HEK293 (cell line): ENCODE results near the gene ZFAND3.

Experiments used
- CTCF ChIA-PET: fragments of 350-600 bp; formaldehyde crosslinking; extraction: SDS; loops from one replicate; lab custom pipeline; 2021; ENCODE audit warnings: antibody characterized with exemption; lab: Yijun Ruan, JAX
- POLR2A ChIA-PET: fragments of 300-600 bp; formaldehyde crosslinking; extraction: SDS; loops from one replicate; lab custom pipeline; 2020; ENCODE audit warnings: antibody characterized with exemption, inconsistent platforms; lab: Yijun Ruan, JAX
- H3K27ac ChIP-seq: fragments of 200-500 bp; sonication (Bioruptor generic); 2 replicates; pipeline ENCODE4 v1.5.1; 2014; ENCODE audit warnings: low read depth, low read length, control low read depth, inconsistent platforms; ENCODE audit errors: extremely low read depth
- H3K36me3 ChIP-seq, 2 experiments: fragments of 200-500 bp in 1 of 2; sonication (Bioruptor generic) in 1 of 2; 1 replicate in 1 of 2; 2 replicates in 1 of 2; pipeline ENCODE4 v1.5.1; 2014 to 2017; ENCODE audit warnings: inconsistent platforms in 2 of 2, low read length in 2 of 2; ENCODE audit not compliant: control insufficient read depth in 2 of 2, insufficient read depth in 1 of 2
- H3K4me1 ChIP-seq: fragments of 200-500 bp; sonication (Bioruptor generic); 2 replicates; pipeline ENCODE4 v1.5.1; 2014; ENCODE audit warnings: mild to moderate bottlenecking, low read length, inconsistent platforms; ENCODE audit not compliant: control insufficient read depth, insufficient read depth
- H3K4me3 ChIP-seq: 2 replicates; pipeline ENCODE4 v1.5.1; 2011; ENCODE audit warnings: low read depth, mild to moderate bottlenecking, control low read depth, low read length, moderate library complexity
- H3K9me3 ChIP-seq: fragments of 200-500 bp; sonication (Bioruptor generic); 2 replicates; pipeline ENCODE4 v1.5.1; 2014; ENCODE audit warnings: low read depth, low read length, inconsistent platforms; ENCODE audit not compliant: control insufficient read depth, insufficient read depth
- BCL6B ChIP-seq: fragments of 450-650 bp; formaldehyde crosslinking; IDR thresholded peaks from 2 replicates; pipeline ENCODE4 v1.5.1; 2017; ENCODE audit warnings: missing biosample characterization, missing genetic modification characterization
- CTCF ChIP-seq: fragments of 450-650 bp; formaldehyde crosslinking; IDR thresholded peaks from 2 replicates; pipeline ENCODE4 v1.5.1; 2016; ENCODE audit warnings: missing biosample characterization, missing genetic modification characterization
- FEZF1 ChIP-seq: fragments of 450-650 bp; formaldehyde crosslinking; IDR thresholded peaks from 2 replicates; pipeline ENCODE4 v1.5.1; 2016; ENCODE audit warnings: missing biosample characterization, missing genetic modification characterization
- PBX3 ChIP-seq: sonication (generic); formaldehyde crosslinking; IDR thresholded peaks from 2 replicates; pipeline ENCODE4 v1.8.1; 2022; ENCODE audit warnings: mild to moderate bottlenecking, moderate library complexity, missing genetic modification reagents
- PRDM4 ChIP-seq: fragments of 450-650 bp; formaldehyde crosslinking; IDR thresholded peaks from 2 replicates; pipeline ENCODE4 v1.5.1; 2017; ENCODE audit warnings: missing biosample characterization, missing genetic modification characterization
- SCRT2 ChIP-seq: fragments of 450-650 bp; formaldehyde crosslinking; IDR thresholded peaks from 2 replicates; pipeline ENCODE4 v1.5.1; 2016; ENCODE audit warnings: missing biosample characterization, missing genetic modification characterization
- ZBTB11 ChIP-seq: fragments of 450-650 bp; formaldehyde crosslinking; conservative IDR thresholded peaks from 2 replicates; pipeline ENCODE4 v1.5.1; 2016; ENCODE audit warnings: low read depth, missing biosample characterization, missing genetic modification characterization
- ZBTB49 ChIP-seq: fragments of 450-650 bp; formaldehyde crosslinking; IDR thresholded peaks from 2 replicates; pipeline ENCODE4 v1.5.1; 2016; ENCODE audit warnings: missing biosample characterization, missing genetic modification characterization, low read depth
- ZBTB7A ChIP-seq: fragments of 450-650 bp; formaldehyde crosslinking; IDR thresholded peaks from 2 replicates; pipeline ENCODE4 v1.5.1; 2016; ENCODE audit warnings: low read depth, missing biosample characterization, missing genetic modification characterization
- ZBTB8A ChIP-seq: fragments of 450-650 bp; formaldehyde crosslinking; IDR thresholded peaks from 2 replicates; pipeline ENCODE4 v1.5.1; 2016; ENCODE audit warnings: missing biosample characterization, missing genetic modification characterization
- ZFP41 ChIP-seq: fragments of 450-650 bp; formaldehyde crosslinking; IDR thresholded peaks from 2 replicates; pipeline ENCODE4 v1.5.1; 2016; ENCODE audit warnings: missing biosample characterization, missing genetic modification characterization, borderline replicate concordance
- ZNF10 ChIP-seq: fragments of 450-650 bp; formaldehyde crosslinking; IDR thresholded peaks from 2 replicates; pipeline ENCODE4 v1.5.1; 2017; ENCODE audit warnings: missing biosample characterization, missing genetic modification characterization
- ZNF140 ChIP-seq: fragments of 450-650 bp; formaldehyde crosslinking; IDR thresholded peaks from 2 replicates; pipeline ENCODE4 v1.5.1; 2016; ENCODE audit warnings: missing biosample characterization, missing genetic modification characterization
- ZNF292 ChIP-seq: fragments of 450-650 bp; formaldehyde crosslinking; IDR thresholded peaks from 2 replicates; pipeline ENCODE4 v1.5.1; 2016; ENCODE audit warnings: low read depth, missing biosample characterization, missing genetic modification characterization, borderline replicate concordance
- ZNF335 ChIP-seq: fragments of 450-650 bp; formaldehyde crosslinking; conservative IDR thresholded peaks from 2 replicates; pipeline ENCODE4 v1.5.1; 2016; ENCODE audit warnings: missing biosample characterization, missing genetic modification characterization
- ZNF341 ChIP-seq: fragments of 450-650 bp; formaldehyde crosslinking; IDR thresholded peaks from 2 replicates; pipeline ENCODE4; 2016; ENCODE audit warnings: low read depth, missing biosample characterization, missing genetic modification characterization
- ZNF416 ChIP-seq: fragments of 450-650 bp; formaldehyde crosslinking; IDR thresholded peaks from 2 replicates; pipeline ENCODE4 v1.5.1; 2016; ENCODE audit warnings: missing biosample characterization, missing genetic modification characterization
- ZNF585B ChIP-seq: fragments of 450-650 bp; formaldehyde crosslinking; IDR thresholded peaks from 2 replicates; pipeline ENCODE4 v1.5.1; 2016; ENCODE audit warnings: missing biosample characterization, missing genetic modification characterization
- ZNF610 ChIP-seq: fragments of 450-650 bp; formaldehyde crosslinking; IDR thresholded peaks from 2 replicates; pipeline ENCODE4 v1.5.1; 2016; ENCODE audit warnings: missing biosample characterization, missing genetic modification characterization, borderline replicate concordance
- ZNF768 ChIP-seq: fragments of 450-650 bp; formaldehyde crosslinking; IDR thresholded peaks from 2 replicates; pipeline ENCODE4 v1.5.1; 2018; ENCODE audit warnings: missing biosample characterization, mild to moderate bottlenecking, missing genetic modification characterization
- ZNF792 ChIP-seq: fragments of 450-650 bp; formaldehyde crosslinking; IDR thresholded peaks from 2 replicates; pipeline ENCODE4 v1.5.1; 2016; ENCODE audit warnings: missing biosample characterization, missing genetic modification characterization
- ZSCAN23 ChIP-seq: fragments of 450-650 bp; formaldehyde crosslinking; IDR thresholded peaks from 2 replicates; pipeline ENCODE4 v1.5.1; 2016; ENCODE audit warnings: missing biosample characterization, missing genetic modification characterization

The ZFAND3 gene

GRCh38 chr6:38174806-38175495 lies 355.4 kb downstream of the ZFAND3 start:
- H3K4me1 ChIP-seq: peaks cover 6% of the 10 kb centered on the region; the same call in 1 of the 2 replicates
- CTCF ChIA-PET: no interaction called here
- POLR2A ChIA-PET: no interaction called here
- no peak overlapping the region for H3K4me3 ChIP-seq
- no peaks in the 10 kb centered on the region for H3K9me3 ChIP-seq
- H3K36me3 ChIP-seq: no peaks in the 10 kb centered on the region
- no peak for TF ChIP-seq PRDM4 (tag by site-specific recombination)
- TF ChIP-seq ZNF335 (tag by site-specific recombination): no peak
- no peak for TF ChIP-seq ZBTB11 (tag by site-specific recombination)
- no peak for TF ChIP-seq ZNF768 (tag by site-specific recombination)
- no peak for TF ChIP-seq ZNF792
- no peak for TF ChIP-seq FEZF1 (tag by site-specific recombination)
- TF ChIP-seq PBX3: no peak
- no peak for TF ChIP-seq ZNF292
- no peak for TF ChIP-seq ZBTB8A (tag by site-specific recombination)
- TF ChIP-seq ZSCAN23 (tag by site-specific recombination): no peak
- no peak for TF ChIP-seq ZBTB7A (tag by site-specific recombination)
- no peak overlapping the region for H3K27ac ChIP-seq

- H3K36me3 ChIP-seq: no peaks in the 10 kb centered on the region
- no peak overlapping the region for H3K4me3 ChIP-seq
- no peaks in the 10 kb centered on the region for H3K9me3 ChIP-seq
- H3K27ac ChIP-seq: no peak overlapping the region
- H3K4me1 ChIP-seq: peaks cover 6% of the 10 kb centered on the region; the same call in 1 of the 2 replicates
- CTCF ChIA-PET: interaction anchor here (1.0 kb wide), 1 partner anchor 394 kb away, joined by 5 read pairs; no protein-coding TSS in a partner anchor
- POLR2A ChIA-PET: no interaction called here
- TF ChIP-seq ZNF610: no peak
- no peak for TF ChIP-seq ZNF341 (tag by site-specific recombination)
- no peak for TF ChIP-seq ZFP41 (tag by site-specific recombination)
- TF ChIP-seq SCRT2: no peak
- TF ChIP-seq CTCF (tag by site-specific recombination): no peak
- no peak for TF ChIP-seq ZNF416
- no peak for TF ChIP-seq ZBTB49
- no peak for TF ChIP-seq BCL6B
- no peak for TF ChIP-seq ZNF585B
- TF ChIP-seq ZNF140 (tag by site-specific recombination): no peak
- no peak for TF ChIP-seq ZNF292
- no peak for TF ChIP-seq ZNF10 (tag by site-specific recombination)
These were observed 356.3 kb downstream of the ZFAND3 start for GRCh38 chr6:38175786-38176185.
